HepG2 (cell line): ENCODE data around the gene CAMTA1. TPM values are rescaled to one million over a fixed set of nuclear protein-coding genes. Genes with fewer than 3 reads are reported as not detected.

ENCODE experiments used
- ATAC-seq: fragments of 200-7000 bp; cut with Tn5 transposase; 3 replicates; pipeline ENCODE4 v1.9.1; 2020; ENCODE audit warnings: mild to moderate bottlenecking, moderate library complexity
- BruUV-seq: library from RNA; stranded (reverse); fragments of 400-500 nt; replicated peaks from 2 replicates; lab custom pipeline; 2021; lab: Mats Ljungman, UMichigan
- CTCF ChIA-PET: fragments of 300-600 bp; formaldehyde crosslinking; extraction: SDS; loops from one replicate; lab custom pipeline; 2021; ENCODE audit warnings: low total read pairs, inconsistent platforms, low intra/inter-chr PET ratio; lab: Yijun Ruan, JAX
- POLR2A ChIA-PET: fragments of 350-600 bp; sonication (Branson Sonifier 250); formaldehyde crosslinking; loops from one replicate; lab custom pipeline; 2020; ENCODE audit warnings: antibody characterized with exemption, inconsistent platforms; lab: Yijun Ruan, JAX
- DNase-seq: peaks from one replicate; pipeline ENCODE4 v3.0.0-alpha.2; 2015; ENCODE audit warnings: low spot score
- FAIRE-seq: peaks from 3 replicates; lab custom pipeline; 2011; peaks lifted over from hg19 to GRCh38; lab: Jason Lieb, UNC
- H2AFZ ChIP-seq: one replicate; pipeline ENCODE4 v1.6.1; 2011; ENCODE audit warnings: low read length, inconsistent platforms
- H3K27ac ChIP-seq: fragments of 300-600 bp; 3 replicates; pipeline ENCODE4 v1.8.0; 2011; ENCODE audit warnings: mixed run types, mild to moderate bottlenecking, mixed read lengths, low read length, inconsistent platforms; ENCODE audit not compliant: insufficient read depth; ENCODE audit errors: extremely low read length
- H3K27me3 ChIP-seq, 2 experiments: fragments of 200-600 bp in 1 of 2; 2 replicates in 1 of 2; 3 replicates in 1 of 2; pipeline versions ENCODE4 v1.6.0 to v1.8.0; 2011; ENCODE audit warnings: low read length in 2 of 2, mild to moderate bottlenecking in 2 of 2, moderate library complexity in 2 of 2, inconsistent platforms in 1 of 2; ENCODE audit not compliant: insufficient read depth in 2 of 2, control insufficient read depth in 1 of 2
- H3K36me3 ChIP-seq, 2 experiments: fragments of 200-600 bp in 1 of 2; replicated peaks in 1 of 2; 2 replicates in 1 of 2; 3 replicates in 1 of 2; pipeline versions ENCODE4 v1.5.1 to v1.8.0; 2011; ENCODE audit warnings: low read length in 2 of 2, inconsistent platforms in 1 of 2; ENCODE audit not compliant: insufficient read depth in 2 of 2, control insufficient read depth in 1 of 2
- H3K4me1 ChIP-seq: 2 replicates; pipeline ENCODE4 v1.5.1; 2012; ENCODE audit warnings: low read length, inconsistent platforms; ENCODE audit not compliant: insufficient read depth
- H3K4me2 ChIP-seq: 2 replicates; pipeline ENCODE4 v1.6.0; 2011; ENCODE audit warnings: low read depth, low read length, inconsistent platforms
- H3K4me3 ChIP-seq, 3 experiments: fragments of 200-600 bp in 1 of 3; sonication (generic), shearing (Covaris generic) in 1 of 3; replicated peaks in 1 of 3; 2 replicates each; pipeline ENCODE4 v1.5.1; 2011 to 2016; ENCODE audit warnings: low read length in 3 of 3, inconsistent platforms in 2 of 3, low read depth in 2 of 3, mild to moderate bottlenecking in 2 of 3, control low read depth in 1 of 3, mixed read lengths in 1 of 3; ENCODE audit not compliant: insufficient read depth in 1 of 3
- H3K79me2 ChIP-seq: one replicate; pipeline ENCODE4 v1.6.1; 2011; ENCODE audit warnings: low read length, inconsistent platforms; ENCODE audit not compliant: insufficient read depth
- H3K9ac ChIP-seq: 2 replicates; pipeline ENCODE4 v1.6.0; 2011; ENCODE audit warnings: mild to moderate bottlenecking, low read depth, low read length, inconsistent platforms; ENCODE audit not compliant: insufficient read depth
- H3K9me3 ChIP-seq: 2 replicates; pipeline ENCODE4 v1.5.1; 2012; ENCODE audit warnings: mild to moderate bottlenecking, low read length
- H4K20me1 ChIP-seq: 2 replicates; pipeline ENCODE4 v1.6.0; 2011; ENCODE audit warnings: inconsistent platforms, mild to moderate bottlenecking, low read length, moderate library complexity; ENCODE audit not compliant: insufficient read depth
- GMEB2 ChIP-seq: IDR thresholded peaks from 2 replicates; pipeline ENCODE4 v1.6.1; 2016; ENCODE audit warnings: missing biosample characterization, missing genetic modification reagents, low read depth
- MXI1 ChIP-seq: IDR thresholded peaks from 3 replicates; pipeline ENCODE4 v1.6.1; 2012; ENCODE audit warnings: low read depth, low read length, inconsistent platforms, borderline replicate concordance
- PRPF4 ChIP-seq: fragments of 200-400 bp; formaldehyde crosslinking; IDR thresholded peaks from 2 replicates; pipeline ENCODE4 v1.6.1; 2016; ENCODE audit warnings: low read length, low read depth; ENCODE audit not compliant: poor library complexity, severe bottlenecking
- RFX3 ChIP-seq: IDR thresholded peaks from 2 replicates; pipeline ENCODE4 v1.6.1; 2016; ENCODE audit warnings: missing biosample characterization, missing genetic modification reagents
- SETDB1 ChIP-seq: sonication (generic); formaldehyde crosslinking; IDR thresholded peaks from 2 replicates; pipeline ENCODE4 v1.5.1; 2020; ENCODE audit warnings: missing genetic modification reagents, mild to moderate bottlenecking, borderline replicate concordance
- SP1 ChIP-seq, 2 experiments: fragments of 450-650 bp in 1 of 2; sonication (generic) in 1 of 2; formaldehyde crosslinking in 1 of 2; IDR thresholded peaks; 2 replicates each; pipeline versions ENCODE4 v1.4.0 to v1.6.1; 2016 to 2020; ENCODE audit warnings: missing genetic modification reagents in 1 of 2
- SUZ12 ChIP-seq: fragments of 150-350 bp; IDR thresholded peaks from 2 replicates; pipeline ENCODE4 v1.6.1; 2014; ENCODE audit warnings: low read depth, low read length
- WGBS: methylation state at CpG from one replicate; pipeline ENCODE4 v1.1.6; 2017; ENCODE audit warnings: low lambda C conversion rate; 5-methylcytosine and 5-hydroxymethylcytosine counted together
- in situ Hi-C: cut with HindIII; loops from 2 replicates; pipeline ENCODE4 v1.10.0; 2017; ENCODE audit warnings: low pct_unique_long_range_greater_than_20kb; ENCODE audit not compliant: extremely low pct_ligation_motif_present
- intact Hi-C: fragments of 100-400 bp; cut with micrococcal nuclease; formaldehyde crosslinking; loops from one replicate; pipeline ENCODE4 v1.10.0; 2022; ENCODE audit not compliant: unreplicated experiment
- polyA plus RNA-seq, 8 experiments: library from polyadenylated mRNA; depleted of rRNA in 3 of 8; stranded (reverse) in 7 of 8; unstranded in 1 of 8; fragments of >200 nt; fragmentation: Illumina TruSeq in 4 of 8; extraction: Trizol in 4 of 8; gene quantifications; 2 replicates each; pipeline versions ENCODE4 v1.2.1 to v1.2.3, GENCODE V29; 2011 to 2016; ENCODE audit warnings: low read depth in 4 of 8, missing spikeins in 1 of 8, mixed read lengths in 1 of 8; ENCODE audit not compliant: insufficient read depth in 1 of 8
- total RNA-seq, 5 experiments: library from RNA; depleted of rRNA; stranded (reverse); fragments of >200 nt; fragmentation: Illumina TruSeq; extraction: Trizol; gene quantifications; 2 replicates each; pipeline ENCODE4 v1.2.3, GENCODE V29; 2016; ENCODE audit warnings: low read depth in 1 of 5
- TF ChIP-seq, protein P1 (sequence below): sonication (generic); formaldehyde crosslinking; IDR thresholded peaks from 2 replicates; pipeline ENCODE4 v1.4.0; 2020; ENCODE audit warnings: missing genetic modification reagents, borderline replicate concordance
- TF ChIP-seq, protein P2 (sequence below): sonication (generic); formaldehyde crosslinking; IDR thresholded peaks from 2 replicates; pipeline ENCODE4 v1.8.1; 2023; ENCODE audit warnings: missing genetic modification reagents, inconsistent platforms, borderline replicate concordance
- TF ChIP-seq, protein P3 (sequence below): sonication (generic); formaldehyde crosslinking; IDR thresholded peaks from 2 replicates; pipeline ENCODE4 v1.8.0; 2022; ENCODE audit warnings: mild to moderate bottlenecking, missing genetic modification reagents
- TF ChIP-seq, protein P4 (sequence below): sonication (generic); formaldehyde crosslinking; IDR thresholded peaks from 2 replicates; pipeline ENCODE4 v1.4.0; 2020; ENCODE audit warnings: mild to moderate bottlenecking, missing genetic modification reagents

Gene CAMTA1
- total and polyA plus RNA-seq, 2 of the 13 experiments (the other 11 are each of a cell fraction or from before 2014, with no cell fraction given), result 25.0 to 36.4 TPM

GRCh38 chr1:7077970-7078369 lies 292.7 kb downstream of the CAMTA1 start (continued):
- TF ChIP-seq RFX3 (CRISPR knock-in tag) (no peak), GMEB2 (no peak), MXI1 (no peak), SUZ12 (no peak), PRPF4 (no peak)
- TF ChIP-seq, protein P1, sequence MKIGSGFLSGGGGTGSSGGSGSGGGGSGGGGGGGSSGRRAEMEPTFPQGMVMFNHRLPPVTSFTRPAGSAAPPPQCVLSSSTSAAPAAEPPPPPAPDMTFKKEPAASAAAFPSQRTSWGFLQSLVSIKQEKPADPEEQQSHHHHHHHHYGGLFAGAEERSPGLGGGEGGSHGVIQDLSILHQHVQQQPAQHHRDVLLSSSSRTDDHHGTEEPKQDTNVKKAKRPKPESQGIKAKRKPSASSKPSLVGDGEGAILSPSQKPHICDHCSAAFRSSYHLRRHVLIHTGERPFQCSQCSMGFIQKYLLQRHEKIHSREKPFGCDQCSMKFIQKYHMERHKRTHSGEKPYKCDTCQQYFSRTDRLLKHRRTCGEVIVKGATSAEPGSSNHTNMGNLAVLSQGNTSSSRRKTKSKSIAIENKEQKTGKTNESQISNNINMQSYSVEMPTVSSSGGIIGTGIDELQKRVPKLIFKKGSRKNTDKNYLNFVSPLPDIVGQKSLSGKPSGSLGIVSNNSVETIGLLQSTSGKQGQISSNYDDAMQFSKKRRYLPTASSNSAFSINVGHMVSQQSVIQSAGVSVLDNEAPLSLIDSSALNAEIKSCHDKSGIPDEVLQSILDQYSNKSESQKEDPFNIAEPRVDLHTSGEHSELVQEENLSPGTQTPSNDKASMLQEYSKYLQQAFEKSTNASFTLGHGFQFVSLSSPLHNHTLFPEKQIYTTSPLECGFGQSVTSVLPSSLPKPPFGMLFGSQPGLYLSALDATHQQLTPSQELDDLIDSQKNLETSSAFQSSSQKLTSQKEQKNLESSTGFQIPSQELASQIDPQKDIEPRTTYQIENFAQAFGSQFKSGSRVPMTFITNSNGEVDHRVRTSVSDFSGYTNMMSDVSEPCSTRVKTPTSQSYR, result no peak
- TF ChIP-seq, protein P2, sequence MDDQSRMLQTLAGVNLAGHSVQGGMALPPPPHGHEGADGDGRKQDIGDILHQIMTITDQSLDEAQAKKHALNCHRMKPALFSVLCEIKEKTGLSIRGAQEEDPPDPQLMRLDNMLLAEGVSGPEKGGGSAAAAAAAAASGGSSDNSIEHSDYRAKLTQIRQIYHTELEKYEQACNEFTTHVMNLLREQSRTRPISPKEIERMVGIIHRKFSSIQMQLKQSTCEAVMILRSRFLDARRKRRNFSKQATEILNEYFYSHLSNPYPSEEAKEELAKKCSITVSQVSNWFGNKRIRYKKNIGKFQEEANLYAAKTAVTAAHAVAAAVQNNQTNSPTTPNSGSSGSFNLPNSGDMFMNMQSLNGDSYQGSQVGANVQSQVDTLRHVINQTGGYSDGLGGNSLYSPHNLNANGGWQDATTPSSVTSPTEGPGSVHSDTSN (CRISPR knock-in tag), result no peak

- H3K4me1 ChIP-seq, result no peaks in the 10 kb centered on the region
- in situ Hi-C loops (loop anchor here (10.0 kb wide), 1 partner anchor 285 kb away; no protein-coding TSS in a partner anchor), intact Hi-C loops (loop anchor here (10.0 kb wide), 1 partner anchor 285 kb away; no protein-coding TSS in a partner anchor)
- WGBS, result 5% methylated on average over 4 of the region's 4 CpGs
- H3K9ac ChIP-seq, result no peak overlapping the region
- H3K79me2 ChIP-seq, result no peaks in the 10 kb centered on the region
- no peak overlapping the region for H3K4me3 ChIP-seq
- BruUV-seq, result no TSS peak
- ATAC-seq, result no peak
- ChIA-PET CTCF (no interaction called here), POLR2A (no interaction called here)
- DNase-seq, result no peak
- peaks cover 21% of the 10 kb centered on the region for H3K9me3 ChIP-seq
- no peak overlapping the region for H3K27ac ChIP-seq
- no peak overlapping the region for H2AFZ ChIP-seq
- FAIRE-seq, result no peak
- H3K36me3 ChIP-seq, result no peaks in the 10 kb centered on the region
- H3K4me2 ChIP-seq, result no peak overlapping the region
- H3K27me3 ChIP-seq, result no peaks in the 10 kb centered on the region
- H4K20me1 ChIP-seq, result no peaks in the 10 kb centered on the region
- TF ChIP-seq, protein P3, sequence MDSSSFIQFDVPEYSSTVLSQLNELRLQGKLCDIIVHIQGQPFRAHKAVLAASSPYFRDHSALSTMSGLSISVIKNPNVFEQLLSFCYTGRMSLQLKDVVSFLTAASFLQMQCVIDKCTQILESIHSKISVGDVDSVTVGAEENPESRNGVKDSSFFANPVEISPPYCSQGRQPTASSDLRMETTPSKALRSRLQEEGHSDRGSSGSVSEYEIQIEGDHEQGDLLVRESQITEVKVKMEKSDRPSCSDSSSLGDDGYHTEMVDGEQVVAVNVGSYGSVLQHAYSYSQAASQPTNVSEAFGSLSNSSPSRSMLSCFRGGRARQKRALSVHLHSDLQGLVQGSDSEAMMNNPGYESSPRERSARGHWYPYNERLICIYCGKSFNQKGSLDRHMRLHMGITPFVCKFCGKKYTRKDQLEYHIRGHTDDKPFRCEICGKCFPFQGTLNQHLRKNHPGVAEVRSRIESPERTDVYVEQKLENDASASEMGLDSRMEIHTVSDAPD (CRISPR knock-in tag), result no peak
- TF ChIP-seq SETDB1 (CRISPR knock-in tag) (no peak), SP1 (IDR thresholded peaks at IDR 0.05) (no peak), SP1 (CRISPR knock-in tag; IDR thresholded peaks at IDR 0.05) (no peak)
- TF ChIP-seq, protein P4, sequence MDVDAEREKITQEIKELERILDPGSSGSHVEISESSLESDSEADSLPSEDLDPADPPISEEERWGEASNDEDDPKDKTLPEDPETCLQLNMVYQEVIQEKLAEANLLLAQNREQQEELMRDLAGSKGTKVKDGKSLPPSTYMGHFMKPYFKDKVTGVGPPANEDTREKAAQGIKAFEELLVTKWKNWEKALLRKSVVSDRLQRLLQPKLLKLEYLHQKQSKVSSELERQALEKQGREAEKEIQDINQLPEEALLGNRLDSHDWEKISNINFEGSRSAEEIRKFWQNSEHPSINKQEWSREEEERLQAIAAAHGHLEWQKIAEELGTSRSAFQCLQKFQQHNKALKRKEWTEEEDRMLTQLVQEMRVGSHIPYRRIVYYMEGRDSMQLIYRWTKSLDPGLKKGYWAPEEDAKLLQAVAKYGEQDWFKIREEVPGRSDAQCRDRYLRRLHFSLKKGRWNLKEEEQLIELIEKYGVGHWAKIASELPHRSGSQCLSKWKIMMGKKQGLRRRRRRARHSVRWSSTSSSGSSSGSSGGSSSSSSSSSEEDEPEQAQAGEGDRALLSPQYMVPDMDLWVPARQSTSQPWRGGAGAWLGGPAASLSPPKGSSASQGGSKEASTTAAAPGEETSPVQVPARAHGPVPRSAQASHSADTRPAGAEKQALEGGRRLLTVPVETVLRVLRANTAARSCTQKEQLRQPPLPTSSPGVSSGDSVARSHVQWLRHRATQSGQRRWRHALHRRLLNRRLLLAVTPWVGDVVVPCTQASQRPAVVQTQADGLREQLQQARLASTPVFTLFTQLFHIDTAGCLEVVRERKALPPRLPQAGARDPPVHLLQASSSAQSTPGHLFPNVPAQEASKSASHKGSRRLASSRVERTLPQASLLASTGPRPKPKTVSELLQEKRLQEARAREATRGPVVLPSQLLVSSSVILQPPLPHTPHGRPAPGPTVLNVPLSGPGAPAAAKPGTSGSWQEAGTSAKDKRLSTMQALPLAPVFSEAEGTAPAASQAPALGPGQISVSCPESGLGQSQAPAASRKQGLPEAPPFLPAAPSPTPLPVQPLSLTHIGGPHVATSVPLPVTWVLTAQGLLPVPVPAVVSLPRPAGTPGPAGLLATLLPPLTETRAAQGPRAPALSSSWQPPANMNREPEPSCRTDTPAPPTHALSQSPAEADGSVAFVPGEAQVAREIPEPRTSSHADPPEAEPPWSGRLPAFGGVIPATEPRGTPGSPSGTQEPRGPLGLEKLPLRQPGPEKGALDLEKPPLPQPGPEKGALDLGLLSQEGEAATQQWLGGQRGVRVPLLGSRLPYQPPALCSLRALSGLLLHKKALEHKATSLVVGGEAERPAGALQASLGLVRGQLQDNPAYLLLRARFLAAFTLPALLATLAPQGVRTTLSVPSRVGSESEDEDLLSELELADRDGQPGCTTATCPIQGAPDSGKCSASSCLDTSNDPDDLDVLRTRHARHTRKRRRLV (CRISPR knock-in tag), result no peak
Measured at GRCh38 chr1:7079637-7080036, 294.4 kb downstream of the CAMTA1 start.
